ENCODE data around the gene LITAFD. TPM values are rescaled to one million over a fixed set of nuclear protein-coding genes. Genes with fewer than 3 reads are reported as not detected.
A peak's percentile ranks its signal among the peaks of the same experiment; 100 is the strongest.

LITAFD gene
- total and polyA plus RNA-seq, 10 of the 15 experiments (the other 5 are each of a cell fraction or from before 2014, with no cell fraction given) = not detected

DNA sequence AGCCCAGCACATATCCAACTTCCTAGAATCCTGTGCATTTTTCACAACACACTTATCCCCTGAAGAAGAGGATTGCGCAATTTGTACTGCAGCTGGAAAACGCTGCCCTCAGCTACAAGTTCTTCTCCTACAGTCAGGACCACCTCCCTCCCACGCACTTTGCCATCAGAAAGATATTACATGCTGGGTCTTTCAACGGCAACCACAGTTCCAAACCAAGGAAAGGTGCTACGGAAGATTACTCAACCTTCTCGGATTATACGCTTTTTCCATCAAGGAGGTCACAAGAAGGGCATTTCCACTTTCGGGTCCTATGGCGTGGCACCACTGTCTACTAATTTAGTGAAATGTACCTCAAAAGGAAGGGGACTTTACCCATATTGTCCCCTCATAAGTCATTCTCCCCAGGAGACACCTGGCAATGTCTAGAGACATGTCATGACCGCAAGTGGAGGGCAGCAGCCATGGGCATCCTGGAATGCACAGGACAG lies 46.4 kb downstream of the LITAFD start (continued):
- TF ChIP-seq EGR1 (IDR thresholded peaks at IDR 0.05; ENCODE audit: borderline replicate concordance in 1 of 2, low read depth in 2 of 2, low read length in 2 of 2) = peak in 1 of 2 experiments; percentile 60; a peak in 1 of 3 replicates
- no peak for TF ChIP-seq KLF5 (IDR thresholded peaks at IDR 0.05; ENCODE audit: partially characterized antibody)
- TF ChIP-seq, protein P1, sequence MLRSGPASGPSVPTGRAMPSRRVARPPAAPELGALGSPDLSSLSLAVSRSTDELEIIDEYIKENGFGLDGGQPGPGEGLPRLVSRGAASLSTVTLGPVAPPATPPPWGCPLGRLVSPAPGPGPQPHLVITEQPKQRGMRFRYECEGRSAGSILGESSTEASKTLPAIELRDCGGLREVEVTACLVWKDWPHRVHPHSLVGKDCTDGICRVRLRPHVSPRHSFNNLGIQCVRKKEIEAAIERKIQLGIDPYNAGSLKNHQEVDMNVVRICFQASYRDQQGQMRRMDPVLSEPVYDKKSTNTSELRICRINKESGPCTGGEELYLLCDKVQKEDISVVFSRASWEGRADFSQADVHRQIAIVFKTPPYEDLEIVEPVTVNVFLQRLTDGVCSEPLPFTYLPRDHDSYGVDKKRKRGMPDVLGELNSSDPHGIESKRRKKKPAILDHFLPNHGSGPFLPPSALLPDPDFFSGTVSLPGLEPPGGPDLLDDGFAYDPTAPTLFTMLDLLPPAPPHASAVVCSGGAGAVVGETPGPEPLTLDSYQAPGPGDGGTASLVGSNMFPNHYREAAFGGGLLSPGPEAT (IDR thresholded peaks at IDR 0.05; ENCODE audit: low read depth) = 0 out of 2 replicates have a peak, but pooled peaks have one; percentile 40
- TF ChIP-seq BHLHE40 (IDR thresholded peaks at IDR 0.05; ENCODE audit: borderline replicate concordance in 1 of 2, low read depth in 2 of 2, low read length in 1 of 2) = peak in 1 of 2 experiments; percentile 22; a peak in 1 of 4 replicates
- 0 out of 2 replicates have a peak, but pooled peaks have one; percentile 34 for TF ChIP-seq DPF2 (IDR thresholded peaks at IDR 0.05)
- TF ChIP-seq, protein P2, sequence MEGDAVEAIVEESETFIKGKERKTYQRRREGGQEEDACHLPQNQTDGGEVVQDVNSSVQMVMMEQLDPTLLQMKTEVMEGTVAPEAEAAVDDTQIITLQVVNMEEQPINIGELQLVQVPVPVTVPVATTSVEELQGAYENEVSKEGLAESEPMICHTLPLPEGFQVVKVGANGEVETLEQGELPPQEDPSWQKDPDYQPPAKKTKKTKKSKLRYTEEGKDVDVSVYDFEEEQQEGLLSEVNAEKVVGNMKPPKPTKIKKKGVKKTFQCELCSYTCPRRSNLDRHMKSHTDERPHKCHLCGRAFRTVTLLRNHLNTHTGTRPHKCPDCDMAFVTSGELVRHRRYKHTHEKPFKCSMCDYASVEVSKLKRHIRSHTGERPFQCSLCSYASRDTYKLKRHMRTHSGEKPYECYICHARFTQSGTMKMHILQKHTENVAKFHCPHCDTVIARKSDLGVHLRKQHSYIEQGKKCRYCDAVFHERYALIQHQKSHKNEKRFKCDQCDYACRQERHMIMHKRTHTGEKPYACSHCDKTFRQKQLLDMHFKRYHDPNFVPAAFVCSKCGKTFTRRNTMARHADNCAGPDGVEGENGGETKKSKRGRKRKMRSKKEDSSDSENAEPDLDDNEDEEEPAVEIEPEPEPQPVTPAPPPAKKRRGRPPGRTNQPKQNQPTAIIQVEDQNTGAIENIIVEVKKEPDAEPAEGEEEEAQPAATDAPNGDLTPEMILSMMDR (IDR thresholded peaks at IDR 0.05 in 2 of 3, conservative IDR thresholded peaks at IDR 0.05 in 1 of 3; ENCODE audit: control insufficient read depth in 2 of 3, extremely low read depth in 1 of 3, insufficient read depth in 1 of 3, low read depth in 3 of 3, low read length in 3 of 3) = no peak
- TF ChIP-seq RUNX3 (IDR thresholded peaks at IDR 0.05; ENCODE audit: low read length) = peak; percentile 57
- peak; percentile 47; the same call in 1 of the 2 replicates for TF ChIP-seq TCF3 (IDR thresholded peaks at IDR 0.05; ENCODE audit: borderline replicate concordance, insufficient read depth, low read depth, low read length)
- TF ChIP-seq NR2F1 (conservative IDR thresholded peaks at IDR 0.05) = peak; percentile 69; the same call in 1 of the 2 replicates
- no peak for TF ChIP-seq SUZ12 (IDR thresholded peaks at IDR 0.05; ENCODE audit: unreplicated experiment)
- TF ChIP-seq NFIC (IDR thresholded peaks at IDR 0.05; ENCODE audit: low read depth, low read length) = peak; percentile 59
- TF ChIP-seq CEBPB (IDR thresholded peaks at IDR 0.05; ENCODE audit: borderline replicate concordance in 1 of 2, low read depth in 2 of 2, low read length in 2 of 2) = peak in 1 of 2 experiments; percentile 81; a peak in 1 of 4 replicates
- TF ChIP-seq EED (IDR thresholded peaks at IDR 0.05; ENCODE audit: low read depth) = peak; percentile 57
- TF ChIP-seq, protein P3, sequence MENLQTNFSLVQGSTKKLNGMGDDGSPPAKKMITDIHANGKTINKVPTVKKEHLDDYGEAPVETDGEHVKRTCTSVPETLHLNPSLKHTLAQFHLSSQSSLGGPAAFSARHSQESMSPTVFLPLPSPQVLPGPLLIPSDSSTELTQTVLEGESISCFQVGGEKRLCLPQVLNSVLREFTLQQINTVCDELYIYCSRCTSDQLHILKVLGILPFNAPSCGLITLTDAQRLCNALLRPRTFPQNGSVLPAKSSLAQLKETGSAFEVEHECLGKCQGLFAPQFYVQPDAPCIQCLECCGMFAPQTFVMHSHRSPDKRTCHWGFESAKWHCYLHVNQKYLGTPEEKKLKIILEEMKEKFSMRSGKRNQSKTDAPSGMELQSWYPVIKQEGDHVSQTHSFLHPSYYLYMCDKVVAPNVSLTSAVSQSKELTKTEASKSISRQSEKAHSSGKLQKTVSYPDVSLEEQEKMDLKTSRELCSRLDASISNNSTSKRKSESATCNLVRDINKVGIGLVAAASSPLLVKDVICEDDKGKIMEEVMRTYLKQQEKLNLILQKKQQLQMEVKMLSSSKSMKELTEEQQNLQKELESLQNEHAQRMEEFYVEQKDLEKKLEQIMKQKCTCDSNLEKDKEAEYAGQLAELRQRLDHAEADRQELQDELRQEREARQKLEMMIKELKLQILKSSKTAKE (IDR thresholded peaks at IDR 0.05; ENCODE audit: low read depth, poor library complexity, severe bottlenecking) = peak; percentile 30
- TF ChIP-seq TCF7 (IDR thresholded peaks at IDR 0.05; ENCODE audit: borderline replicate concordance) = no peak
- TF ChIP-seq, protein P4, sequence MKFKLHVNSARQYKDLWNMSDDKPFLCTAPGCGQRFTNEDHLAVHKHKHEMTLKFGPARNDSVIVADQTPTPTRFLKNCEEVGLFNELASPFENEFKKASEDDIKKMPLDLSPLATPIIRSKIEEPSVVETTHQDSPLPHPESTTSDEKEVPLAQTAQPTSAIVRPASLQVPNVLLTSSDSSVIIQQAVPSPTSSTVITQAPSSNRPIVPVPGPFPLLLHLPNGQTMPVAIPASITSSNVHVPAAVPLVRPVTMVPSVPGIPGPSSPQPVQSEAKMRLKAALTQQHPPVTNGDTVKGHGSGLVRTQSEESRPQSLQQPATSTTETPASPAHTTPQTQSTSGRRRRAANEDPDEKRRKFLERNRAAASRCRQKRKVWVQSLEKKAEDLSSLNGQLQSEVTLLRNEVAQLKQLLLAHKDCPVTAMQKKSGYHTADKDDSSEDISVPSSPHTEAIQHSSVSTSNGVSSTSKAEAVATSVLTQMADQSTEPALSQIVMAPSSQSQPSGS (IDR thresholded peaks at IDR 0.05; ENCODE audit: low read length) = peak; percentile 63; the same call in 1 of the 2 replicates
- peak; percentile 45; the same call in 1 of the 2 replicates for TF ChIP-seq MTA3 (IDR thresholded peaks at IDR 0.05; ENCODE audit: borderline replicate concordance, low read length)
- peak; percentile 71; the same call in 1 of the 2 replicates for TF ChIP-seq BCL11A (IDR thresholded peaks at IDR 0.05; ENCODE audit: low read depth, low read length)
- peak; percentile 35 to 61; a peak in 3 of 4 replicates for TF ChIP-seq IKZF2 (IDR thresholded peaks at IDR 0.05)
- no peak for TF ChIP-seq RAD51 (IDR thresholded peaks at IDR 0.05)
- TF ChIP-seq IRF4 (IDR thresholded peaks at IDR 0.05; ENCODE audit: low read depth, low read length) = peak; percentile 35; the same call in 1 of the 2 replicates
